GM19023 (cell line): Measurements from ENCODE around the gene NOS1AP.

Source experiments
- ATAC-seq: cut with Tn5 transposase; IDR thresholded peaks from one replicate; pipeline ENCODE4 v1.9.1; 2021; ENCODE audit warnings: mild to moderate bottlenecking, moderate library complexity; ENCODE audit not compliant: unreplicated experiment

The NOS1AP gene

GRCh38 chr1:162285149-162285561 lies 215.7 kb downstream of the NOS1AP start:
- no peak for ATAC-seq

DNA sequence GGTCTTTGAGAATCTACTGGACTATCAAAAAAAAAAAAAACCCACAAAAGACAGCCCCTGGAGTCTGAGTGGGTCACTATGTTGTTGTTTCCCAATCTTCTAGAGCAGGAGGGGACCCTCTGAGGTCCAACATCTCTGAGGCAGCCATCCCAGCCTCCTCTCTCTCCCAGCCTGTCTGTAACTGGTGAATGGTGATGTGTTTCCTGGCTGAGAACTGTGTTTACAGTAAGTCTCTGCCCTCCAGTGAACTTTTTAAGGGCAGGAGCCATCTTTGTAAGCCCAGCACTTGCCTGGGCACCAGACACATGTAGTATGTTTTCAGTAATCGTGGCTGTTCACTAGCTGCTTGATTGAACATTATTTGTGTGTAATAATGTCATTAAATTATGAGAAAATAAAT lies 221.5 kb downstream of the NOS1AP start:
- no peak for ATAC-seq

DNA sequence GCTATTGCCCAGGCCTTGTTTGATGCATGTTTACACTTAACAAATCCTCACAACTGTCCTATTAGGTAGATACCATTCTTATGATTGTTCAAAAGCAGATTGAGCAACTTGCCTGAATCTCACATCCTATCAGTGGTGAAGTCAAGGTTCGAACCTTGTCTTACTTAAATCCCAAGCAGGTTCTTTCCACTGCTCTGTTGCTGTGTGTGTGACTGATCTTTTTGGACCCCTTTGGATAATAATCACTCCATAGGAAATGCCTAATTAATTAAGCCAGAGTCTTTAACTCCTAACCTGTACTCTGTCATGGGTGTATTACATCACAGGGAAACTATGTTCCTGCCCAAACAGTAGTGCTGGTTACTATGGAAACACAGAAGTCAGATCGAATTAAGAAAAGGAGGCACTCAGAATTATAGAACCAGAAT lies 222.9 kb downstream of the NOS1AP start:
- no peak for ATAC-seq

GRCh38 chr1:162293073-162293692 lies 223.7 kb downstream of the NOS1AP start:
- ATAC-seq: no peak

- no peak for ATAC-seq
Observed at GRCh38 chr1:162294015-162294414, 224.5 kb downstream of the NOS1AP start.

- ATAC-seq: no peak
Observed at GRCh38 chr1:162297208-162297607, 227.7 kb downstream of the NOS1AP start.

DNA sequence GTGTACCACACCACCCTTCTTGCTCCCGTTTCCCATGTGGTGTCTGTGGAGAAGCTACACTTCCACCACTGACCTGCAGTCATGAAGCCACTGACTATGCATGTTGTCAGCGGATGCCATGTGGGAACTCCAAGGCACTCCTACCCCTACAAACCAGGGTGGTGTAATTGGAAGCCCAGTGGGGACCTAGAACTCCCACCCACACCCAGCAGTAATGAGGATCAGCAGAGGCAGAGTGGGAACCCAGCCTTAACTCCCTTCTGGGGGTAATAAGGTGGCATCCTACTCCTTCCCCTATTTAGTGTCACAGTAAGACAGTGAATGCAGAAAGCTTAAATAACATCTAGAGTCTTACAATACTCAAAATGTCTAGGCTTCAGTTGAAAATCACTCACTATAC lies 228.8 kb downstream of the NOS1AP start:
- ATAC-seq: no peak

DNA sequence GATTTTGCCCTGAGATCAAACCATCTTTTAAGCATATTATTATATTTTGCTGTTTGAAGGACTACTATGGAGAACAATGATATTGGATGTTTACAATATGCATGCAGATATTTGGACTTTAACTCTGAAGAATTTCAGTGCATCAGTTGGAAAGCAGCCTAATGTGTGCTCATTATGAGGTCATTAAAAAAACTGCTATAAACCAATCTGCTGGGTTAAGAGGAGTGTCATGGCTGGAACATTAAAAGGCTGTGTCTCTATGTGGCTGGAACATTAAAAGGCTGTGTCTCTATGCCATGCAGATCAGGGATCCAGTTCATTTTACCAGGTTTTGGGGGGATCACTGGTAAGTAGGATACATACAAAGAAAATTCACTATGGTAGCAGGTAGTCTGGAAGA lies 229.5 kb downstream of the NOS1AP start:
- no peak for ATAC-seq

GRCh38 chr1:162300057-162300917 lies 230.8 kb downstream of the NOS1AP start:
- ATAC-seq: no peak

DNA sequence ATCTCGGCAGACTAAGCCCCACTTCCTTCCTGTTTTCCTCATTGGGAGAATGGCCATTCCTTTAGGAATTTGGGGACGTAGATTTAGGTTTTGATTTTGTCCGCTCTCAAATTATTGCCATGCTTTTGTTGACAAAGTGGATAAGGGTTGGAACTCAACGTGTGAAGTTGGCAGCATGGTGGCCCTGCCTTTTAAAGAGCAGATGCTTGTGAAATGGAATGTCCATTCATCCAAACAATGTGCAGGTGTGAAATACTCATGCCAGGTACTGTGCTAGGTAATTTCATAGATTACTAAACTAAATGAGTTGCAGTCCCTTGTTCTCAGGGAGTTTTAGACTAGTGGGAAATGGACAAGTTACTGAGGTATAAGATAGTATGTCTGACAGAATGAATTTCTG lies 232.2 kb downstream of the NOS1AP start:
- ATAC-seq: no peak

- ATAC-seq: no peak
Observed at GRCh38 chr1:162302306-162303003, 233.0 kb downstream of the NOS1AP start.

DNA sequence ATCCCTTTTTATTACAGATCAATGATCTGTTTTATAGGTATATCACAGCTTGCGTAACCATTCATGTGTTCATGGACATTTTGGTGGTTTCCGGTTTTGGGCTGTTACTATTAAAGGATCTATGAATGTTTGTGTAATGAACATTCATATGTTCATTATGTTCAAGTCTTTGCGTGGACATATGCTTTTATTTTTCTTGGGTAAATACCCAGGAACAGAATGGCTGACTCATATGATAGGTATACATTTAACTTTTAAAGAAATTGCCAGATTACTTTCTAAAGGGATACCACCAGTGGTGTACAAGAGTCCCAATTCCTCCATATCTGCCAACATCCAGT lies 233.5 kb downstream of the NOS1AP start:
- ATAC-seq: no peak

DNA sequence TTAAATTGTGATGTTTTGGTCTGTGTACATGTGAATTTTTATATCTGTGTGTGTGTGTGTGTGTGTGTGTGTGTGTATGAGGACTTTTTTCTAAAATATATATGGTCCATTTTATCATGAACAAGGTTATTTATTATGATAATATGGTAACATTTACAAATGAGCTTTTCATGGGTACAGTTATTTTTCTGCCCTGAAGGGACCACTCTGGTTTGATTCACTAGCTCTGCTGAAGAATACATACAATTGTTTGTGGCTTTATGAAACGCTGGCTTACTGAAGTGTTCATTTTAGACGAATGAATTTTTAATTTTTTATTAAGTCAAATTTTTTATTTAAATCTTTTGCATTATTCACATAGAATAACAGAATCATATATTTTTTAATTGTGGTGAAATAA lies 235.2 kb downstream of the NOS1AP start:
- no peak for ATAC-seq

DNA sequence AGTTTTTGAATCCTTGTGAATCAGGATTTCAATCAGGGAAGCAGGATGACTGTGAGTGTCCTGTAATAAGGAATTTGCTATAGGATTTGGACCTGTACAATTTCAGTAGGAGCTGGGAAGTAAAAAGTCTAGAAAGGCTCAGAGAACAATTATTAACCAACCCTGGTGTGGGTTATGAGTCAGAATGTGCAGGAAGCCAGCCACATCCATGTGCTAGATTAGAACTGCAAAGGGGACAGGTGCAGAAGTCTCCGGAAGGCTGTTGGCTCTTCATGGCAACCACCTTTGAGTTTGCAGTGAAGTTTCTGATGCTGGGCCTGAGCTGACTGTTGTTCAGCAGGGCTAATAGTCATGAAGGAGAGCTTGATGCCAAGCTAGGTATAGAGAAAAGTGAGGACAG lies 236.5 kb downstream of the NOS1AP start:
- no peak for ATAC-seq

DNA sequence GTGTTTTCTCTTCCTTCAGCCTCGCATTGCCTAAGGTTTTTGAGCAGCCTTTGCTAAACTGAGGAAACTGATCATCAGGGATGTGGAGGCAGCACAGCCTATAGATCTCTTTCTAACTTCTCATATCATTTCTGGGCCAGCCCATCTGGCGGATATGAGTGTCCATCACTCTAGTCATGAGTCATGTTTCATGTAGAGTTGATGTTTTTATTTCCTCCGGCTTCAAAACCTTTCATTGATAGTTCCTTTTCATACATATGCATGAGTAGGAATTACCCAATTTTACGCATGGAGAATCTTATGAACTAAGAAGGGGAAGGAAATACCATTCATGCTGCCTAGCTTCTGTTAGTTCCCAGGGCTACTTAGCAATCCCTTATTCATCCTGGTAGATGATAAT lies 240.8 kb downstream of the NOS1AP start:
- no peak for ATAC-seq

- ATAC-seq: no peak
Observed at GRCh38 chr1:162314206-162314605, 244.7 kb downstream of the NOS1AP start.

- no peak for ATAC-seq
Observed at GRCh38 chr1:162315673-162316072, 246.2 kb downstream of the NOS1AP start.

GRCh38 chr1:162316187-162316586 lies 246.7 kb downstream of the NOS1AP start:
- no peak for ATAC-seq

DNA sequence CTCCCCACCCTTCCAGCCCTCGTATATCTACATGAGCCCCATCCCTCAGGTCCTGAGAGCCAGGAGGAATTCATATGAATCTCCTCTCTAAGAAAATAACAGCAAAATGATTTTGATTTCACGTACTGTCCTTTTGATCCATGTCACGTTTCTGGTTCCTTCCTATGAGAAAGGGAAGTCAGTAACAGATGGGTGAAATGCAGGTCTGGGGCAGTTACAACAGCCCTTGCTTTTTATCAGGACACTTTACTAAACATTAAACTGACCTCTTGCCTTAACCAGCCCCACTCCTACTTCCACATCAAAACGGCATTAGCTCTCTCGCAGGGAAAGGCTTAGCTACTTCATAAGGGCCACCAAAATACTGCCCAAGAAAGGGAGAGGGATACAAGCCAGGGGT lies 248.1 kb downstream of the NOS1AP start:
- no peak for ATAC-seq

- no peak for ATAC-seq
Observed at GRCh38 chr1:162319493-162320175, 250.1 kb downstream of the NOS1AP start.

DNA sequence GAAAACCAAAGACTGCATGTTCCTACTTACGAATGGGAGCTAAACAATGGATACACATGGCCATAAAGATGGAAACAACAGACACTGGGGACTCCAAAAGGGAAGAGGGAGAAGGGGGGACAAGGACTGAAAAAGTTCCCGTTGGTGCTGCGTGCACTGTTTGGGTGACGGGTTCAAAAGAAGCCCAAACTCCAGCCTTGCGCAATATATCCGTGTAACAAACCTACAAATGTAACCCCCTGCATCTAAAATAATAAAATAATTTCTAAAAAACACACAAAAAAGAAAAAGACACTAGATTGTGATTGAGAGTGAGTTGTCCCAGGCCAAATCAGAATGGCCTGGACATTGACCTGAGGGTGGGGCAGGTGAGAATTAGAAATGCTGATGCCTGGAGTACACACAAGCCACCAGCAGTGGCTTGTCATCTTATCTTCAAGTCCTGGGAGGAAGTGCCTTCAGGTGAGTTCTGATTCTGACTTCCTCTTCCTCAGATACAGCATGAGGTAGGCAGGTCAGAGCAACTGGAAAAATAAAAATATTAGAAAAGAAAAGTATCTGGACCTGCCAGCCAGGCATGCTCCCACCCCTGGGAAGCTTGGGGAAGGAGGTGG lies 252.4 kb downstream of the NOS1AP start:
- no peak for ATAC-seq
